ENCODE results near the gene ANKS1B. TPM values are rescaled to one million over a fixed set of nuclear protein-coding genes. Genes with fewer than 3 reads are reported as not detected.

Gene ANKS1B
- polyA plus RNA-seq, 3 donors = not detected

DNA sequence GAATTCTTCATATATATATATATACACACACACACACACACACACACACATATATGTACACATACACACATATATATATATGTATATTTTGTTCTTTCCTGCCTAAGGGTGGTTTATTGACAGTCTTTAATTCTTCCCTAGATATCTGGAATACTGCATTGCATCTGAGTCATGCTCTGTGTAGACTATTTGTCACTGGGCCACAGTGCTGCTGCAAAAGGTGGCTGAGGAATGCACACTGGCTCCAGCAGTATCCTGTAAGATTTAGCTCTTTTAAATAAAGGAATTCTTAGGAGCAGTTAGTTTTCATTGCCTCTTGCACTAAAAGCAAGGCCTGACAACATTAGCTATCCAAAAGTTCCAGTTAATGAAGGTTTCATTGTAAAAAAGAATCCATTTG is 1138.8 kb downstream of the ANKS1B start:
- no peak overlapping the region for H3K27ac ChIP-seq (ENCODE audit: low read depth in 1 of 2, low read length in 2 of 2)
- H3K9me3 ChIP-seq (replicated peaks in 1 of 2; ENCODE audit: control insufficient read depth in 1 of 2, insufficient read depth in 1 of 2, low read length in 2 of 2) = no peaks in the 10 kb centered on the region
- H3K9me3 Mint-ChIP-seq = peaks cover 0 to 2% (median 0%) of the 10 kb centered on the region in 7 donors
- no peaks in the 10 kb centered on the region for H3K79me2 ChIP-seq (ENCODE audit: insufficient read depth, low read length)
- H3K4me1 Mint-ChIP-seq = no peaks in the 10 kb centered on the region
- H3K36me3 ChIP-seq (replicated peaks in 1 of 2; ENCODE audit: control insufficient read depth in 1 of 2, insufficient read depth in 2 of 2, low read length in 2 of 2) = no peaks in the 10 kb centered on the region
- no peak overlapping the region for H3K27ac Mint-ChIP-seq
- H3K9ac ChIP-seq (ENCODE audit: insufficient read depth, low read length, poor library complexity, severe bottlenecking) = no peak overlapping the region
- no peaks in the 10 kb centered on the region for H4K20me1 ChIP-seq (ENCODE audit: insufficient read depth, low read length)
- H3K4me3 ChIP-seq (replicated peaks in 1 of 3; ENCODE audit: low read depth in 2 of 3, low read length in 3 of 3) = no peak overlapping the region
- intact Hi-C loops (cut with micrococcal nuclease) = no loop called here
- TF ChIP-seq, protein P1, sequence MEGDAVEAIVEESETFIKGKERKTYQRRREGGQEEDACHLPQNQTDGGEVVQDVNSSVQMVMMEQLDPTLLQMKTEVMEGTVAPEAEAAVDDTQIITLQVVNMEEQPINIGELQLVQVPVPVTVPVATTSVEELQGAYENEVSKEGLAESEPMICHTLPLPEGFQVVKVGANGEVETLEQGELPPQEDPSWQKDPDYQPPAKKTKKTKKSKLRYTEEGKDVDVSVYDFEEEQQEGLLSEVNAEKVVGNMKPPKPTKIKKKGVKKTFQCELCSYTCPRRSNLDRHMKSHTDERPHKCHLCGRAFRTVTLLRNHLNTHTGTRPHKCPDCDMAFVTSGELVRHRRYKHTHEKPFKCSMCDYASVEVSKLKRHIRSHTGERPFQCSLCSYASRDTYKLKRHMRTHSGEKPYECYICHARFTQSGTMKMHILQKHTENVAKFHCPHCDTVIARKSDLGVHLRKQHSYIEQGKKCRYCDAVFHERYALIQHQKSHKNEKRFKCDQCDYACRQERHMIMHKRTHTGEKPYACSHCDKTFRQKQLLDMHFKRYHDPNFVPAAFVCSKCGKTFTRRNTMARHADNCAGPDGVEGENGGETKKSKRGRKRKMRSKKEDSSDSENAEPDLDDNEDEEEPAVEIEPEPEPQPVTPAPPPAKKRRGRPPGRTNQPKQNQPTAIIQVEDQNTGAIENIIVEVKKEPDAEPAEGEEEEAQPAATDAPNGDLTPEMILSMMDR (IDR thresholded peaks at IDR 0.05) = no peak
- no peak for DNase-seq
- no peak overlapping the region for H2AFZ ChIP-seq (ENCODE audit: insufficient read depth, low read depth, low read length, poor library complexity, severe bottlenecking)
- H3K36me3 Mint-ChIP-seq = no peaks in the 10 kb centered on the region
- H3K4me3 Mint-ChIP-seq = no peak overlapping the region
- H3K4me2 ChIP-seq (replicated peaks; ENCODE audit: extremely low read depth, low read length, poor library complexity, severe bottlenecking) = no peak overlapping the region
- H3K4me1 ChIP-seq (ENCODE audit: control insufficient read depth in 1 of 2, insufficient read depth in 2 of 2, low read length in 2 of 2) = no peaks in the 10 kb centered on the region
- no peaks in the 10 kb centered on the region for H3K27me3 ChIP-seq (ENCODE audit: control insufficient read depth in 2 of 2, insufficient read depth in 2 of 2, low read length in 2 of 2)
- H3K27me3 Mint-ChIP-seq (ENCODE audit: low read depth in 3 of 3) = peaks cover 0 to 9% (median 4%) of the 10 kb centered on the region in 3 donors

DNA sequence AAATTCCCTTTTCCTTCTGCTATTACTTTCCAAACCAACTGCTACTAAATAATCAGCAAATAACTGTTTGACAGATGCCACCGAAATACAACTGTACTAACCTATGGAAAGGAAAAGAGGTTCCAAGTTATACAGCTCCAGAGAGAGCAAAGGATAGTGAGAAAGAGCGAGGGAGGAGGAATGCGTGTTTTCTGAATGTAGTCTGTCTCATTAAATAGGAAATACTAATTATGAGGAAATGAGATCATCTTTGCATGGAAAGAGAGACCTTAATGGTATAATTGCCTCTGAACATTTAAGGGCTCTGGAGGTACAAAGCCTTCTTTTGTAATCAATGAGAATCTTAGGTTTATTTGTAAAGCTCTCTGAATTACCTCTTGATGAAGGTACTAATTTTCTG is 1144.4 kb downstream of the ANKS1B start:
- H3K27me3 Mint-ChIP-seq (ENCODE audit: low read depth in 3 of 3) = peaks cover 0 to 6% (median 2%) of the 10 kb centered on the region in 3 donors
- Histone ChIP-seq H3K4me3 (replicated peaks in 1 of 3; ENCODE audit: low read depth in 2 of 3, low read length in 3 of 3) (no peak overlapping the region), H2AFZ (ENCODE audit: insufficient read depth, low read depth, low read length, poor library complexity, severe bottlenecking) (no peak overlapping the region), H3K4me2 (replicated peaks; ENCODE audit: extremely low read depth, low read length, poor library complexity, severe bottlenecking) (no peak overlapping the region), H3K9me3 (replicated peaks in 1 of 2; ENCODE audit: control insufficient read depth in 1 of 2, insufficient read depth in 1 of 2, low read length in 2 of 2) (no peaks in the 10 kb centered on the region), H3K4me1 (ENCODE audit: control insufficient read depth in 1 of 2, insufficient read depth in 2 of 2, low read length in 2 of 2) (no peaks in the 10 kb centered on the region), H3K36me3 (replicated peaks in 1 of 2; ENCODE audit: control insufficient read depth in 1 of 2, insufficient read depth in 2 of 2, low read length in 2 of 2) (no peaks in the 10 kb centered on the region), H3K27ac (ENCODE audit: low read depth in 1 of 2, low read length in 2 of 2) (no peak overlapping the region), H4K20me1 (ENCODE audit: insufficient read depth, low read length) (no peaks in the 10 kb centered on the region), H3K27me3 (ENCODE audit: control insufficient read depth in 2 of 2, insufficient read depth in 2 of 2, low read length in 2 of 2) (no peaks in the 10 kb centered on the region), H3K9ac (ENCODE audit: insufficient read depth, low read length, poor library complexity, severe bottlenecking) (no peak overlapping the region), H3K79me2 (ENCODE audit: insufficient read depth, low read length) (no peaks in the 10 kb centered on the region)
- no peak for DNase-seq
- TF ChIP-seq, protein P1 (IDR thresholded peaks at IDR 0.05) = no peak
- H3K4me1 Mint-ChIP-seq = no peaks in the 10 kb centered on the region
- intact Hi-C loops (cut with micrococcal nuclease) = no loop called here
- WGBS (ENCODE audit: insufficient coverage) = 92% methylated on average over 2 of the region's 3 CpGs
- H3K27ac Mint-ChIP-seq = no peak overlapping the region
- no peak overlapping the region for H3K4me3 Mint-ChIP-seq
- peaks cover 0 to 2% (median 0%) of the 10 kb centered on the region in 7 donors for H3K9me3 Mint-ChIP-seq
- H3K36me3 Mint-ChIP-seq = no peaks in the 10 kb centered on the region

All from CD14-positive monocyte (primary cell).